H1 (cell line): ENCODE results near the gene LAD1. TPM values are rescaled to one million over a fixed set of nuclear protein-coding genes. Genes with fewer than 3 reads are reported as not detected.

Source experiments
- CTCF ChIA-PET: fragments of 300-600 bp; sonication (Branson Sonifier 250); formaldehyde crosslinking; loops from one replicate; lab custom pipeline; 2021; ENCODE audit not compliant: partially characterized antibody; lab: Charles Lee
- POLR2A ChIA-PET: fragments of 300-600 bp; sonication (Branson Sonifier 250); formaldehyde crosslinking; loops from one replicate; lab custom pipeline; 2021; ENCODE audit warnings: inconsistent platforms; ENCODE audit not compliant: partially characterized antibody; lab: Charles Lee
- DNase-seq, 2 experiments: peaks; one replicate each; pipeline versions ENCODE4 v3.0.0 to v3.0.0-alpha.2; 2010 to 2022; ENCODE audit warnings: low spot score in 2 of 2, low read depth in 1 of 2, mixed read lengths in 1 of 2
- FAIRE-seq: peaks from 2 replicates; lab custom pipeline; 2011; peaks lifted over from hg19 to GRCh38; lab: Jason Lieb, UNC
- H2AFZ ChIP-seq: 2 replicates; pipeline ENCODE4 v1.8.1; 2012; ENCODE audit warnings: low read length, inconsistent platforms
- H2AK5ac ChIP-seq: 2 replicates; pipeline ENCODE4 v1.6.1; 2013; ENCODE audit warnings: low read depth, low read length
- H2BK120ac ChIP-seq: replicated peaks from 2 replicates; pipeline ENCODE3; 2013; ENCODE audit warnings: low read depth, low read length, inconsistent platforms
- H2BK12ac ChIP-seq: 2 replicates; pipeline ENCODE4 v1.6.1; 2013; ENCODE audit warnings: low read depth, low read length
- H2BK15ac ChIP-seq: 2 replicates; pipeline ENCODE4 v1.6.1; 2013; ENCODE audit warnings: low read length
- H2BK20ac ChIP-seq: 2 replicates; pipeline ENCODE4 v1.6.1; 2013; ENCODE audit warnings: low read length
- H2BK5ac ChIP-seq: 2 replicates; pipeline ENCODE4 v1.6.1; 2013; ENCODE audit warnings: low read depth, low read length
- H3K14ac ChIP-seq: 2 replicates; pipeline ENCODE4 v1.6.1; 2013; ENCODE audit warnings: inconsistent platforms; ENCODE audit not compliant: insufficient read length
- H3K18ac ChIP-seq: 2 replicates; pipeline ENCODE4 v1.6.1; 2013; ENCODE audit warnings: low read length; ENCODE audit errors: extremely low read depth
- H3K23ac ChIP-seq: 2 replicates; pipeline ENCODE4 v1.6.1; 2013; ENCODE audit warnings: inconsistent platforms; ENCODE audit not compliant: insufficient read length
- H3K23me2 ChIP-seq: 2 replicates; pipeline ENCODE4 v1.6.1; 2013; ENCODE audit warnings: low read depth, low read length
- H3K27ac ChIP-seq: 2 replicates; pipeline ENCODE4 v1.6.1; 2011; ENCODE audit warnings: low read depth, low read length, inconsistent platforms
- H3K27me3 ChIP-seq, 4 experiments: replicated peaks in 1 of 4; 1 replicate in 1 of 4; 2 replicates in 3 of 4; pipeline versions ENCODE4 v1.6.1 to v1.8.1; 2011 to 2013; ENCODE audit warnings: low read length in 3 of 4, mild to moderate bottlenecking in 3 of 4, inconsistent platforms in 2 of 4, mixed read lengths in 2 of 4, moderate library complexity in 1 of 4; ENCODE audit not compliant: control insufficient read depth in 3 of 4, insufficient read depth in 3 of 4; ENCODE audit errors: extremely low read depth in 1 of 4
- H3K36me3 ChIP-seq, 4 experiments: 2 replicates each; pipeline versions ENCODE4 v1.6.1 to v1.8.1; 2011 to 2013; ENCODE audit warnings: mild to moderate bottlenecking in 4 of 4, low read length in 3 of 4, moderate library complexity in 2 of 4, control low read depth in 1 of 4, inconsistent platforms in 1 of 4; ENCODE audit not compliant: insufficient read depth in 4 of 4, control insufficient read depth in 2 of 4
- H3K4ac ChIP-seq: replicated peaks from 2 replicates; pipeline ENCODE3; 2013; ENCODE audit warnings: low read length, low read depth, mixed read lengths, inconsistent platforms; ENCODE audit not compliant: insufficient read length
- H3K4me1 ChIP-seq, 4 experiments: replicated peaks in 1 of 4; 1 replicate in 1 of 4; 2 replicates in 3 of 4; pipeline versions ENCODE4 v1.6.1 to v1.8.1; 2011 to 2013; ENCODE audit warnings: low read length in 3 of 4, inconsistent platforms in 2 of 4, mixed read lengths in 1 of 4; ENCODE audit not compliant: insufficient read depth in 4 of 4, control insufficient read depth in 3 of 4
- H3K4me2 ChIP-seq, 2 experiments: 2 replicates each; pipeline versions ENCODE4 v1.6.1 to v1.8.1; 2011 to 2013; ENCODE audit warnings: low read depth in 2 of 2, low read length in 2 of 2, control low read depth in 1 of 2, inconsistent platforms in 1 of 2, mild to moderate bottlenecking in 1 of 2; ENCODE audit not compliant: insufficient read depth in 1 of 2
- H3K4me3 ChIP-seq, 4 experiments: fragments of 200-600, 300-600 bp in 1 of 4; sonication (generic), shearing (Covaris generic), sonication (Bioruptor Twin) in 1 of 4; 2 replicates each; pipeline versions ENCODE4 v1.5.1 to v1.8.1; 2011 to 2016; ENCODE audit warnings: low read length in 4 of 4, low read depth in 3 of 4, control low read depth in 2 of 4, inconsistent platforms in 2 of 4, mild to moderate bottlenecking in 2 of 4, mixed read lengths in 1 of 4, moderate library complexity in 1 of 4; ENCODE audit not compliant: insufficient read depth in 2 of 4; ENCODE audit errors: extremely low read depth in 1 of 4
- H3K56ac ChIP-seq: replicated peaks from 2 replicates; pipeline ENCODE3; 2013; ENCODE audit warnings: low read depth, mild to moderate bottlenecking, mixed read lengths, low read length, inconsistent platforms; ENCODE audit not compliant: insufficient read length
- H3K79me1 ChIP-seq: 2 replicates; pipeline ENCODE4 v1.6.1; 2013; ENCODE audit warnings: low read depth, low read length, control low read depth
- H3K79me2 ChIP-seq, 2 experiments: 2 replicates each; pipeline versions ENCODE4 v1.6.1 to v1.8.1; 2012 to 2013; ENCODE audit warnings: low read length in 2 of 2, mild to moderate bottlenecking in 2 of 2, inconsistent platforms in 1 of 2; ENCODE audit not compliant: insufficient read depth in 2 of 2, control insufficient read depth in 1 of 2
- H3K9ac ChIP-seq, 4 experiments: replicated peaks in 1 of 4; 1 replicate in 1 of 4; 2 replicates in 3 of 4; pipeline versions ENCODE4 v1.6.1 to v1.8.1; 2011 to 2013; ENCODE audit warnings: low read depth in 3 of 4, low read length in 3 of 4, control low read depth in 2 of 4, mild to moderate bottlenecking in 2 of 4, moderate library complexity in 2 of 4, inconsistent platforms in 1 of 4; ENCODE audit errors: extremely low read depth in 1 of 4
- H3K9me3 ChIP-seq, 2 experiments: 2 replicates each; pipeline versions ENCODE4 v1.6.1 to v1.8.1; 2012 to 2013; ENCODE audit warnings: mild to moderate bottlenecking in 2 of 2, moderate library complexity in 2 of 2, control low read depth in 1 of 2, inconsistent platforms in 1 of 2, low read depth in 1 of 2, low read length in 1 of 2, mixed read lengths in 1 of 2; ENCODE audit not compliant: insufficient read depth in 2 of 2
- H4K20me1 ChIP-seq, 2 experiments: replicated peaks in 1 of 2; 2 replicates each; pipeline versions ENCODE3 to v1.8.1; 2011 to 2013; ENCODE audit warnings: inconsistent platforms in 2 of 2, low read length in 2 of 2, mild to moderate bottlenecking in 1 of 2; ENCODE audit not compliant: insufficient read depth in 2 of 2, control insufficient read depth in 1 of 2
- H4K5ac ChIP-seq: 2 replicates; pipeline ENCODE4 v1.6.1; 2013; ENCODE audit warnings: low read length, low read depth, mixed read lengths, inconsistent platforms; ENCODE audit not compliant: insufficient read length
- H4K8ac ChIP-seq: 2 replicates; pipeline ENCODE4 v1.8.0; 2013; ENCODE audit warnings: mild to moderate bottlenecking, moderate library complexity, low read length, inconsistent platforms; ENCODE audit not compliant: insufficient read depth; ENCODE audit errors: extremely low read depth
- H4K91ac ChIP-seq: replicated peaks from 2 replicates; pipeline ENCODE3; 2013; ENCODE audit warnings: low read length, mixed read lengths, inconsistent platforms; ENCODE audit not compliant: insufficient read length
- CEBPB ChIP-seq: IDR thresholded peaks from 2 replicates; pipeline ENCODE4 v1.6.1; 2012; ENCODE audit warnings: low read depth, low read length
- E2F6 ChIP-seq: IDR thresholded peaks from 2 replicates; pipeline ENCODE4 v1.6.1; 2012; ENCODE audit warnings: inconsistent platforms
- MAX ChIP-seq: IDR thresholded peaks from 2 replicates; pipeline ENCODE4 v1.6.1; 2012; ENCODE audit warnings: inconsistent platforms
- POU5F1 ChIP-seq: IDR thresholded peaks from 2 replicates; pipeline ENCODE4 v1.6.1; 2011; ENCODE audit warnings: low read depth, mild to moderate bottlenecking, low read length, moderate library complexity
- RAD21 ChIP-seq, 2 experiments: IDR thresholded peaks in 1 of 2; conservative IDR thresholded peaks in 1 of 2; 2 replicates each; pipeline ENCODE4 v1.6.1; 2011; ENCODE audit warnings: low read depth in 2 of 2, low read length in 2 of 2, improper control_type of control experiment in 1 of 2, inconsistent platforms in 1 of 2, mild to moderate bottlenecking in 1 of 2, moderate library complexity in 1 of 2
- RXRA ChIP-seq: IDR thresholded peaks from 2 replicates; pipeline ENCODE4 v1.6.1; 2011; ENCODE audit warnings: low read depth, mild to moderate bottlenecking, low read length, moderate library complexity; ENCODE audit not compliant: insufficient read depth
- TAF1 ChIP-seq: IDR thresholded peaks from 2 replicates; pipeline ENCODE4 v1.6.1; 2011; ENCODE audit warnings: mild to moderate bottlenecking, low read depth, low read length
- USF2 ChIP-seq: IDR thresholded peaks from 2 replicates; pipeline ENCODE4 v1.6.1; 2011; ENCODE audit warnings: low read length, improper control_type of control experiment
- ZNF274 ChIP-seq: IDR thresholded peaks from 2 replicates; pipeline ENCODE4 v1.7.0; 2012; ENCODE audit warnings: low read length, borderline replicate concordance; ENCODE audit errors: extremely low read depth
- WGBS, 2 experiments: shearing (Covaris generic) in 1 of 2; methylation state at CpG; one replicate each; pipeline versions ENCODE4 v1.1.6 to v1.1.7; 2013 to 2015; ENCODE audit warnings: low lambda C conversion rate in 2 of 2, mixed read lengths in 2 of 2, inconsistent platforms in 1 of 2, low coverage in 1 of 2, missing lambda C conversion rate in 1 of 2; ENCODE audit not compliant: insufficient replicate concordance in 2 of 2, insufficient coverage in 1 of 2, insufficient read length in 1 of 2; ENCODE audit errors: extremely low coverage in 1 of 2, missing lambda C conversion rate in 1 of 2; 5-methylcytosine and 5-hydroxymethylcytosine counted together
- polyA plus RNA-seq, 7 experiments: library from polyadenylated mRNA; depleted of rRNA in 3 of 7; stranded (reverse) in 5 of 7; unstranded in 2 of 7; fragments of >200 nt in 5 of 7; fragments of 200-250 nt in 2 of 7; gene quantifications; 1 replicate in 5 of 7; 2 replicates in 1 of 7; 4 replicates in 1 of 7; pipeline versions ENCODE4 v1.2.1 to v1.2.3, GENCODE V29; 2011 to 2013; ENCODE audit warnings: missing spikeins in 2 of 7, mixed read lengths in 2 of 7
- total RNA-seq: library from RNA; stranded (reverse); fragmentation: NEBNext Ultra II Directional; extraction: Animal tissue kit (Norgen Biotek cat#: 25700); gene quantifications from 2 replicates; pipeline ENCODE4 v1.2.1, GENCODE V29; 2021

LAD1 gene
- total and polyA plus RNA-seq, 2 of the 8 experiments (the other 6 are each of a cell fraction or from before 2014, with no cell fraction given) = 9.3 to 32.8 TPM

GRCh38 chr1:201408176-201408833 is 9.2 kb upstream of the LAD1 start:
- H2AFZ ChIP-seq = no peak overlapping the region
- CTCF ChIA-PET = interaction anchor here (0.5 to 14.7 kb wide), 38 partner anchors 7 to 964 kb away, joined by 3 to 371 read pairs (median 5); partner anchors contain the start of genes LAD1, TNNI1 and TNNT2
- FAIRE-seq = peak; percentile 28
- TF ChIP-seq ZNF274 (no peak), POU5F1 (no peak), TAF1 (no peak), USF2 (no peak), RAD21 (IDR thresholded peaks at IDR 0.05 in 1 of 2, conservative IDR thresholded peaks at IDR 0.05 in 1 of 2; ENCODE audit: low read depth in 2 of 2, low read length in 2 of 2) (peak; percentile 81 to 82), RXRA (no peak), E2F6 (no peak), MAX (no peak), CEBPB (no peak)

More at GRCh38 chr1:201408176-201408833, 9.2 kb upstream of the LAD1 start:
- H3K9me3 ChIP-seq = no peaks in the 10 kb centered on the region
- POLR2A ChIA-PET = interaction anchor here (1.1 to 4.9 kb wide), 6 partner anchors 8 to 29 kb away, joined by 3 to 18 read pairs (median 4); partner anchors contain the start of gene LAD1
- no peak overlapping the region for H2AK5ac ChIP-seq
- H3K23me2 ChIP-seq = no peaks in the 10 kb centered on the region
- no peak overlapping the region for H2BK15ac ChIP-seq
- H3K9ac ChIP-seq = no peak overlapping the region
- DNase-seq = peak; percentile 80 to 98
- H4K91ac ChIP-seq = no peak overlapping the region
- H2BK120ac ChIP-seq = no peak overlapping the region
- no peak overlapping the region for H3K4me2 ChIP-seq
- WGBS, 2 experiments = 37% methylated on average over 10 of the region's 11 CpGs; no CpG with 5 or more reads in 1 of the 2 experiments
- H3K4me3 ChIP-seq = no peak overlapping the region
- no peak overlapping the region for H3K23ac ChIP-seq
- no peak overlapping the region for H3K4ac ChIP-seq
- H3K79me1 ChIP-seq = no peaks in the 10 kb centered on the region
- H3K36me3 ChIP-seq = no peaks in the 10 kb centered on the region
- H3K27me3 ChIP-seq = no peaks in the 10 kb centered on the region; a peak in 1 of 7 replicates
- 0 out of 2 replicates have a peak overlapping the region, but pooled peaks have one; percentile 32 for H2BK20ac ChIP-seq
- H4K20me1 ChIP-seq = no peaks in the 10 kb centered on the region
- H3K56ac ChIP-seq = no peak overlapping the region
- H4K8ac ChIP-seq = peak overlapping the region; percentile 75; the same call in 1 of the 2 replicates
- H2BK12ac ChIP-seq = no peak overlapping the region
- H3K14ac ChIP-seq = no peak overlapping the region
- H3K27ac ChIP-seq = no peak overlapping the region
- peak overlapping the region; percentile 48; the same call in 1 of the 2 replicates for H3K18ac ChIP-seq
- H3K79me2 ChIP-seq = no peaks in the 10 kb centered on the region
- H2BK5ac ChIP-seq = peak overlapping the region; percentile 24; the same call in 1 of the 2 replicates
- peaks cover 0 to 5% (median 0%) of the 10 kb centered on the region in 4 experiments; a peak in 2 of 7 replicates for H3K4me1 ChIP-seq
- H4K5ac ChIP-seq = no peak overlapping the region
